OCI-LY7 (cell line): ENCODE results near the gene MEGF6.

Source experiments
- CTCF ChIP-seq: fragments of 200-600 bp; sonication (generic); conservative IDR thresholded peaks from 2 replicates; pipeline ENCODE4 v1.5.1; 2014; ENCODE audit warnings: mild to moderate bottlenecking, antibody characterized with exemption, low read length, moderate library complexity, mixed read lengths
- EZH2phosphoT487 ChIP-seq: fragments of 200-600 bp; sonication (generic); IDR thresholded peaks from 2 replicates; pipeline ENCODE4 v1.6.1; 2018; ENCODE audit warnings: low read depth, borderline replicate concordance, mild to moderate bottlenecking, mixed run types, antibody characterized with exemption, low read length, moderate library complexity, mixed read lengths

- TF ChIP-seq CTCF = no peak
- no peak for TF ChIP-seq EZH2phosphoT487
Observed at GRCh38 chr1:3510956-3511250, 100.4 kb downstream of the MEGF6 start.
